Liver (tissue), 9 donors: Measurements from ENCODE around the gene CEPT1. TPM values are rescaled to one million over a fixed set of nuclear protein-coding genes. Genes with fewer than 3 reads are reported as not detected.

Source experiments
- DNase-seq: peaks from one replicate; pipeline ENCODE4 v3.0.0-alpha.2; 2017; ENCODE audit warnings: low spot score
- H3K27ac ChIP-seq, 2 donors: one replicate each; pipeline ENCODE4 v1.7.0; 2013; ENCODE audit warnings: inconsistent platforms in 2 of 2, low read length in 2 of 2, control low read depth in 1 of 2, low read depth in 1 of 2, mild to moderate bottlenecking in 1 of 2
- H3K27me3 ChIP-seq, 4 donors: one replicate each; pipeline versions ENCODE4 v1.6.1 to v1.7.0; 2013; ENCODE audit warnings: low read length in 3 of 4, inconsistent platforms in 1 of 4, mild to moderate bottlenecking in 1 of 4, moderate library complexity in 1 of 4; ENCODE audit not compliant: control insufficient read depth in 4 of 4, insufficient read depth in 4 of 4
- H3K36me3 ChIP-seq, 4 donors: one replicate each; pipeline versions ENCODE4 v1.6.1 to v1.7.0; 2013; ENCODE audit warnings: low read length in 3 of 4, mild to moderate bottlenecking in 3 of 4, low read depth in 1 of 4, moderate library complexity in 1 of 4; ENCODE audit not compliant: control insufficient read depth in 4 of 4, insufficient read depth in 3 of 4
- H3K4me1 ChIP-seq, 4 donors: one replicate each; pipeline versions ENCODE4 v1.6.1 to v1.7.0; 2013; ENCODE audit warnings: low read length in 3 of 4, mild to moderate bottlenecking in 3 of 4, moderate library complexity in 1 of 4; ENCODE audit not compliant: control insufficient read depth in 4 of 4, insufficient read depth in 4 of 4
- H3K4me3 ChIP-seq, 3 donors: one replicate each; pipeline versions ENCODE4 v1.6.1 to v1.7.0; 2013; ENCODE audit warnings: low read length in 3 of 3, control low read depth in 1 of 3, low read depth in 1 of 3, mild to moderate bottlenecking in 1 of 3
- H3K9ac ChIP-seq, 2 donors: one replicate each; pipeline ENCODE4 v1.7.0; 2013; ENCODE audit warnings: low read length in 2 of 2, mild to moderate bottlenecking in 2 of 2, moderate library complexity in 2 of 2, control low read depth in 1 of 2, low read depth in 1 of 2
- H3K9me3 ChIP-seq, 4 donors: one replicate each; pipeline versions ENCODE4 v1.6.1 to v1.7.0; 2013; ENCODE audit warnings: low read length in 3 of 4; ENCODE audit not compliant: control insufficient read depth in 4 of 4
- ATF3 ChIP-seq: IDR thresholded peaks from 2 replicates; pipeline ENCODE4 v1.6.1; 2016; ENCODE audit warnings: antibody characterized with exemption
- CTCF ChIP-seq: fragments of 150-350 bp; IDR thresholded peaks from 2 replicates; pipeline ENCODE4 v1.5.1; 2017; ENCODE audit warnings: improper control_type of control experiment, low read depth, low read length; ENCODE audit not compliant: missing input control
- EGR1 ChIP-seq, 2 donors: IDR thresholded peaks; 2 replicates each; pipeline ENCODE4 v1.6.1; 2016 to 2018; ENCODE audit warnings: antibody characterized with exemption in 2 of 2, low read depth in 2 of 2
- FOXA1 ChIP-seq: IDR thresholded peaks from 2 replicates; pipeline ENCODE4 v1.6.1; 2016; ENCODE audit warnings: antibody characterized with exemption
- FOXA2 ChIP-seq: IDR thresholded peaks from 2 replicates; pipeline ENCODE4 v1.6.1; 2016; ENCODE audit warnings: antibody characterized with exemption
- GABPA ChIP-seq, 2 donors: IDR thresholded peaks in 1 of 2; conservative IDR thresholded peaks in 1 of 2; 2 replicates each; pipeline ENCODE4 v1.6.1; 2016; ENCODE audit warnings: antibody characterized with exemption in 2 of 2, mild to moderate bottlenecking in 1 of 2, moderate library complexity in 1 of 2
- HNF4A ChIP-seq, 2 donors: conservative IDR thresholded peaks; 2 replicates each; pipeline ENCODE4 v1.6.1; 2016; ENCODE audit warnings: antibody characterized with exemption in 2 of 2, mild to moderate bottlenecking in 2 of 2
- JUND ChIP-seq, 2 donors: IDR thresholded peaks; 2 replicates each; pipeline ENCODE4 v1.6.1; 2016; ENCODE audit warnings: antibody characterized with exemption in 2 of 2
- NR2F2 ChIP-seq: IDR thresholded peaks from 2 replicates; pipeline ENCODE4 v1.6.1; 2016; ENCODE audit warnings: antibody characterized with exemption
- RAD21 ChIP-seq, 2 donors: IDR thresholded peaks; 2 replicates each; pipeline ENCODE4 v1.6.1; 2016; ENCODE audit warnings: antibody characterized with exemption in 2 of 2, mild to moderate bottlenecking in 2 of 2
- REST ChIP-seq: IDR thresholded peaks from 2 replicates; pipeline ENCODE4 v1.6.1; 2016; ENCODE audit warnings: antibody characterized with exemption, mild to moderate bottlenecking
- RXRA ChIP-seq, 2 donors: IDR thresholded peaks; 2 replicates each; pipeline ENCODE4 v1.6.1; 2017 to 2018; ENCODE audit warnings: antibody characterized with exemption in 2 of 2, mild to moderate bottlenecking in 1 of 2
- SP1 ChIP-seq: IDR thresholded peaks from 2 replicates; pipeline ENCODE4 v1.6.1; 2018; ENCODE audit warnings: antibody characterized with exemption, mild to moderate bottlenecking
- TAF1 ChIP-seq: conservative IDR thresholded peaks from 2 replicates; pipeline ENCODE4 v1.6.1; 2016; ENCODE audit warnings: antibody characterized with exemption, mild to moderate bottlenecking
- YY1 ChIP-seq: IDR thresholded peaks from 2 replicates; pipeline ENCODE4 v1.6.1; 2016; ENCODE audit warnings: antibody characterized with exemption, mild to moderate bottlenecking
- ZBTB33 ChIP-seq: IDR thresholded peaks from 2 replicates; pipeline ENCODE4 v1.6.1; 2016; ENCODE audit warnings: antibody characterized with exemption
- WGBS: extraction: QIAGEN DNeasy Blood & Tissue Kit; methylation state at CpG from one replicate; pipeline ENCODE4 v1.1.7; 2013; 5-methylcytosine and 5-hydroxymethylcytosine counted together
- polyA plus RNA-seq, 2 donors: library from polyadenylated mRNA; stranded (reverse) in 1 of 2; unstranded in 1 of 2; fragments of 200-250 nt in 1 of 2; fragments of >200 nt in 1 of 2; fragmentation: Nextera tagmentation in 1 of 2; extraction: Ambion mirVana in 1 of 2; gene quantifications; one replicate each; pipeline versions ENCODE4 v1.2.1 to v1.2.3, GENCODE V29; 2013 to 2015
- total RNA-seq, 2 donors: library from RNA; depleted of rRNA; stranded (reverse); fragments of >200 nt; gene quantifications; one replicate each; pipeline ENCODE4 v1.2.3, GENCODE V29; 2014
- donor health status: healthy.
- donor health status: healthy.
- donor health status: healthy.
- donor health status: healthy.
- donor health status: healthy.

The CEPT1 gene
- total and polyA plus RNA-seq, 4 donors, result 10.0 to 37.3 (median 27.7) TPM

GRCh38 chr1:111097356-111098099, 42.5 kb upstream of the CEPT1 start:
- TF ChIP-seq SP1 (no peak), EGR1 (IDR thresholded peaks at IDR 0.05; ENCODE audit: low read depth in 2 of 2) (no peak), FOXA2 (no peak), ZBTB33 (no peak), REST (no peak), FOXA1 (no peak), NR2F2 (no peak), CTCF (no peak), RXRA (IDR thresholded peaks at IDR 0.05) (peak in 1 of 2 donors; percentile 5), YY1 (no peak), HNF4A (conservative IDR thresholded peaks at IDR 0.05) (peak in 1 of 2 donors; percentile 15), RAD21 (IDR thresholded peaks at IDR 0.05) (no peak), TAF1 (no peak), JUND (IDR thresholded peaks at IDR 0.05) (no peak), ATF3 (no peak), GABPA (IDR thresholded peaks at IDR 0.05 in 1 of 2, conservative IDR thresholded peaks at IDR 0.05 in 1 of 2) (no peak)
- Histone ChIP-seq H3K4me1 (no peaks in the 10 kb centered on the region), H3K27me3 (no peaks in the 10 kb centered on the region), H3K9ac (no peak overlapping the region), H3K9me3 (peaks cover 0 to 5% (median 1%) of the 10 kb centered on the region in 4 donors), H3K27ac (no peak overlapping the region), H3K36me3 (no peaks in the 10 kb centered on the region), H3K4me3 (peak overlapping the region in 2 of 3 donors; percentile 3 to 45)
- whole genome bisulfite sequencing, result 68% methylated on average over 2 of the region's 2 CpGs
- no peak for DNase-seq
